Testis (tissue), 2 donors: ENCODE results near the gene RAI1.

Source experiments
- CTCF ChIP-seq, 3 experiments: fragments of 450-650 bp in 2 of 3; fragments of 200-600 bp in 1 of 3; sonication (generic) in 1 of 3; IDR thresholded peaks; one replicate each; pipeline ENCODE4 v1.5.1; 2016 to 2019; ENCODE audit warnings: antibody characterized with exemption in 3 of 3, mild to moderate bottlenecking in 2 of 3, moderate library complexity in 1 of 3
- POLR2A ChIP-seq: fragments of 450-650 bp; IDR thresholded peaks from one replicate; pipeline ENCODE4 v1.6.1; 2017; ENCODE audit warnings: antibody characterized with exemption, mild to moderate bottlenecking, moderate library complexity

GRCh38 chr17:17680477-17681186, 626 bp upstream of the RAI1 start:
- TF ChIP-seq CTCF (IDR thresholded peaks at IDR 0.05) (no peak), POLR2A (no peak)
